K562 (cell line): ENCODE results near the gene DAPK3. TPM values are rescaled to one million over a fixed set of nuclear protein-coding genes. Genes with fewer than 3 reads are reported as not detected.
A peak's percentile ranks its signal among the peaks of the same experiment; 100 is the strongest.

ENCODE experiments used
- ATAC-seq: fragments of 200-7000 bp; cut with Tn5 transposase; 3 replicates; pipeline ENCODE4 v1.9.1; 2020; ENCODE audit warnings: moderate library complexity
- BruUV-seq: library from RNA; stranded (reverse); fragments of 400-500 nt; replicated peaks from 2 replicates; lab custom pipeline; 2021; lab: Mats Ljungman, UMichigan
- CTCF ChIA-PET: fragments of 300-600 bp; formaldehyde crosslinking; extraction: SDS; loops from one replicate; lab custom pipeline; 2021; ENCODE audit warnings: low intra/inter-chr PET ratio; lab: Yijun Ruan, JAX
- POLR2A ChIA-PET: fragments of 300-600, 350-650 bp; sonication (Branson Sonifier 250); formaldehyde crosslinking; extraction: SDS; loops from one replicate; lab custom pipeline; 2021; ENCODE audit warnings: antibody characterized with exemption, inconsistent platforms; lab: Yijun Ruan, JAX
- DNase-seq, 4 experiments: peaks; one replicate each; pipeline versions ENCODE4 v3.0.0 to v3.0.0-alpha.2; 2011 to 2018; ENCODE audit warnings: low spot score in 3 of 4, mixed read lengths in 3 of 4; ENCODE audit errors: extremely low read depth in 1 of 4
- FAIRE-seq: peaks from 2 replicates; lab custom pipeline; 2011; peaks lifted over from hg19 to GRCh38; lab: Jason Lieb, UNC
- H2AFZ ChIP-seq: 2 replicates; pipeline ENCODE4 v1.6.0; 2011; ENCODE audit warnings: low read depth, low read length, control low read depth, inconsistent platforms
- H3K27ac ChIP-seq: fragments of 200-600 bp; 3 replicates; pipeline ENCODE4 v1.8.0; 2011; ENCODE audit warnings: low read depth, mild to moderate bottlenecking, control low read depth, inconsistent platforms, low read length, moderate library complexity, mixed read lengths; ENCODE audit errors: extremely low read depth
- H3K27me3 ChIP-seq, 2 experiments: fragments of 300-600 bp in 1 of 2; 2 replicates in 1 of 2; 3 replicates in 1 of 2; pipeline versions ENCODE4 v1.6.0 to v1.8.0; 2011; ENCODE audit warnings: inconsistent platforms in 2 of 2, low read length in 2 of 2, mild to moderate bottlenecking in 1 of 2, mixed read lengths in 1 of 2, moderate library complexity in 1 of 2; ENCODE audit not compliant: control insufficient read depth in 2 of 2, insufficient read depth in 2 of 2
- H3K36me3 ChIP-seq: fragments of 300-600 bp; 3 replicates; pipeline ENCODE4 v1.8.0; 2011; ENCODE audit warnings: mild to moderate bottlenecking, low read length, inconsistent platforms; ENCODE audit not compliant: control insufficient read depth, insufficient read depth
- H3K4me1 ChIP-seq, 2 experiments: fragments of 200-600 bp in 1 of 2; replicated peaks in 1 of 2; 2 replicates in 1 of 2; 3 replicates in 1 of 2; pipeline versions ENCODE4 v1.5.1 to v1.8.0; 2011; ENCODE audit warnings: inconsistent platforms in 2 of 2, low read length in 2 of 2, mild to moderate bottlenecking in 1 of 2, mixed read lengths in 1 of 2, moderate library complexity in 1 of 2; ENCODE audit not compliant: control insufficient read depth in 2 of 2, insufficient read depth in 2 of 2
- H3K4me2 ChIP-seq: 2 replicates; pipeline ENCODE4 v1.6.1; 2011; ENCODE audit warnings: low read length, control low read depth, inconsistent platforms, mixed read lengths; ENCODE audit not compliant: insufficient read depth
- H3K4me3 ChIP-seq: fragments of 200-600 bp; sonication (generic), shearing (Covaris generic); 2 replicates; pipeline ENCODE4 v1.5.1; 2016; ENCODE audit warnings: control low read depth, inconsistent platforms
- H3K79me2 ChIP-seq: fragments of 200-600 bp; 3 replicates; pipeline ENCODE4 v1.8.0; 2011; ENCODE audit warnings: low read length, inconsistent platforms; ENCODE audit not compliant: control insufficient read depth, insufficient read depth
- H3K9ac ChIP-seq, 2 experiments: 2 replicates each; pipeline versions ENCODE4 v1.6.0 to v1.6.1; 2011; ENCODE audit warnings: low read depth in 2 of 2, low read length in 2 of 2, control low read depth in 1 of 2, inconsistent platforms in 1 of 2, mild to moderate bottlenecking in 1 of 2, mixed read lengths in 1 of 2; ENCODE audit not compliant: insufficient read depth in 1 of 2
- H3K9me1 ChIP-seq: one replicate; pipeline ENCODE4 v1.6.0; 2011; ENCODE audit warnings: inconsistent platforms, mild to moderate bottlenecking, low read length, moderate library complexity; ENCODE audit not compliant: control insufficient read depth, insufficient read depth
- H3K9me3 ChIP-seq: replicated peaks from 2 replicates; pipeline ENCODE4 v1.5.1; 2011; ENCODE audit warnings: low read depth, low read length, inconsistent platforms; ENCODE audit not compliant: control insufficient read depth, insufficient read depth
- H4K20me1 ChIP-seq: replicated peaks from 2 replicates; pipeline ENCODE4 v1.6.1; 2011; ENCODE audit warnings: low read length, inconsistent platforms, mixed read lengths; ENCODE audit not compliant: control insufficient read depth, insufficient read depth
- BRD9 ChIP-seq: fragments of 450-650 bp; IDR thresholded peaks from 2 replicates; pipeline ENCODE4 v1.6.1; 2018; ENCODE audit warnings: low read depth; ENCODE audit not compliant: partially characterized antibody
- CEBPB ChIP-seq: fragments of 450-650 bp; IDR thresholded peaks from 2 replicates; pipeline ENCODE4 v1.6.1; 2016; ENCODE audit warnings: missing genetic modification characterization, missing compliant biosample characterization
- CREM ChIP-seq: IDR thresholded peaks from 2 replicates; pipeline ENCODE4 v1.6.1; 2014; ENCODE audit warnings: antibody characterized with exemption, low read depth
- EHMT2 ChIP-seq: fragments of 450-650 bp; IDR thresholded peaks from 2 replicates; pipeline ENCODE4 v1.6.1; 2018; ENCODE audit warnings: antibody characterized with exemption
- MAZ ChIP-seq, 2 experiments: fragments of 450-650 bp in 1 of 2; sonication (generic) in 1 of 2; formaldehyde crosslinking; IDR thresholded peaks in 1 of 2; conservative IDR thresholded peaks in 1 of 2; 2 replicates each; pipeline versions ENCODE4 v1.4.0 to v1.5.0; 2020; ENCODE audit warnings: mild to moderate bottlenecking in 1 of 2, missing genetic modification reagents in 1 of 2
- MCM7 ChIP-seq, 2 experiments: fragments of 450-650 bp; IDR thresholded peaks; 2 replicates each; pipeline ENCODE4 v1.6.1; 2016 to 2018
- MEIS2 ChIP-seq: fragments of 450-650 bp; IDR thresholded peaks from 2 replicates; pipeline ENCODE4 v1.6.1; 2014; ENCODE audit warnings: mild to moderate bottlenecking; ENCODE audit not compliant: partially characterized antibody
- MTA1 ChIP-seq: fragments of 450-650 bp; IDR thresholded peaks from 2 replicates; pipeline ENCODE4 v1.6.1; 2017; ENCODE audit warnings: borderline replicate concordance
- MYC ChIP-seq, 2 experiments: fragments of 250-450 bp in 1 of 2; sonication (Bioruptor Pico) in 1 of 2; IDR thresholded peaks; 2 replicates each; pipeline versions ENCODE4 v1.5.1 to v1.6.1; 2012 to 2021; ENCODE audit warnings: low read depth in 2 of 2, borderline replicate concordance in 1 of 2, improper control_type of control experiment in 1 of 2, low read length in 1 of 2, mild to moderate bottlenecking in 1 of 2, moderate library complexity in 1 of 2
- OTX1 ChIP-seq: fragments of 450-650 bp; formaldehyde crosslinking; IDR thresholded peaks from 2 replicates; pipeline ENCODE4 v1.4.0; 2022; ENCODE audit warnings: mild to moderate bottlenecking
- PHF8 ChIP-seq: fragments of 200-600 bp; sonication (generic); IDR thresholded peaks from 2 replicates; pipeline ENCODE4 v1.6.1; 2012; ENCODE audit warnings: mixed run types, mild to moderate bottlenecking, inconsistent platforms, low read length, moderate library complexity, borderline replicate concordance
- PPARD ChIP-seq: fragments of 250-450 bp; sonication (Bioruptor Pico); IDR thresholded peaks from 2 replicates; pipeline ENCODE4 v1.8.0; 2022; ENCODE audit warnings: inconsistent platforms, mild to moderate bottlenecking, moderate library complexity
- SMARCA5 ChIP-seq: fragments of 450-650 bp; IDR thresholded peaks from 2 replicates; pipeline ENCODE4 v1.6.1; 2016
- ZNF384 ChIP-seq: IDR thresholded peaks from 2 replicates; pipeline ENCODE4 v1.6.1; 2012; ENCODE audit warnings: low read depth, low read length, improper control_type of control experiment
- ZNF785 ChIP-seq: fragments of 250-450 bp; sonication (Bioruptor Pico); IDR thresholded peaks from 2 replicates; pipeline ENCODE4 v1.4.0; 2020; ENCODE audit warnings: mild to moderate bottlenecking
- WGBS: fragments of 100-300 bp; shearing (Covaris generic); methylation state at CpG from one replicate; pipeline ENCODE4 v1.1.6; 2016; ENCODE audit warnings: low coverage, mixed read lengths; ENCODE audit not compliant: insufficient coverage; ENCODE audit errors: missing lambda C conversion rate; 5-methylcytosine and 5-hydroxymethylcytosine counted together
- in situ Hi-C: fragments of 300-500 bp; cut with MboI; formaldehyde crosslinking; loops from 4 replicates; pipeline ENCODE4 v1.15.0; 2018; ENCODE audit warnings: inconsistent platforms, mixed read lengths
- intact Hi-C: fragments of 100-400 bp; cut with micrococcal nuclease; formaldehyde crosslinking; loops from 2 replicates; pipeline ENCODE4 v1.14.2; 2022
- polyA plus RNA-seq, 8 experiments: library from polyadenylated mRNA; depleted of rRNA in 4 of 8; stranded (reverse) in 5 of 8; unstranded in 3 of 8; fragments of >200 nt; fragmentation: Nextera tagmentation in 2 of 8; fragmentation: Illumina TruSeq in 1 of 8; extraction: Ambion mirVana in 2 of 8; extraction: Trizol in 1 of 8; gene quantifications; 2 replicates each; pipeline versions ENCODE4 v1.2.1 to v1.2.3, GENCODE V29; 2011 to 2014; ENCODE audit warnings: inconsistent platforms in 1 of 8, missing spikeins in 1 of 8
- total RNA-seq, 7 experiments: library from RNA; depleted of rRNA in 6 of 7; stranded (reverse); fragments of >200 nt in 6 of 7; fragmentation: Illumina TruSeq in 2 of 7; extraction: Trizol in 2 of 7; gene quantifications; 2 replicates each; pipeline versions ENCODE4 v1.2.1 to v1.2.3, GENCODE V29; 2011 to 2021; ENCODE audit warnings: low replicate concordance in 1 of 7
- TF ChIP-seq, protein P1 (sequence below): IDR thresholded peaks from 2 replicates; pipeline ENCODE4 v1.6.1; 2016; ENCODE audit warnings: missing genetic modification characterization, missing compliant biosample characterization
- TF ChIP-seq, protein P2 (sequence below): fragments of 450-650 bp; formaldehyde crosslinking; IDR thresholded peaks from 2 replicates; pipeline ENCODE4 v1.4.0; 2020; ENCODE audit warnings: mild to moderate bottlenecking, mixed read lengths

The DAPK3 gene
- total and polyA plus RNA-seq, 9 of the 15 experiments (the other 6 are each of a cell fraction or from before 2014, with no cell fraction given), result 0.14 to 63.4 (median 25.0) TPM

DNA sequence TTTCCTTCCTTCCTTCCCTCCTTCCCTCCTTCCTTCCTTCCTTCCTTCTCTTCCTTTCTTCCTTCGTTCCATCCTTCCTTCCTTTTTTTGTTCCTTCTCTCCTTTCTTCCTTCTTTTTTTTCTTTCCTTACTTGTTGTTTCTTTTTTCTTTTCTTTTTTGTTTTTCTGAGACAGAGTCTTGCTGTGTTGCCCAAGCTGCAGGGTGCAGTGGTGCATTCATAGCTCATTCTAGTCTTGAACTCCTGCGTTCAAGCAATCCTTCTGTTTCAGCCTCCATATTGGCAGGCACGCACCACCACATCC lies 19.9 kb upstream of the DAPK3 start (continued):
- 0 out of 2 replicates have a peak, but pooled peaks have one; percentile 51 for TF ChIP-seq MTA1
- peak in 1 of 2 experiments; percentile 68; a peak in 1 of 4 replicates for TF ChIP-seq MCM7 (IDR thresholded peaks at IDR 0.05)
- 0 out of 2 replicates have a peak, but pooled peaks have one; percentile 46 for TF ChIP-seq OTX1 (CRISPR knock-in tag)
- peak; percentile 86 for TF ChIP-seq BRD9
- TF ChIP-seq EHMT2, result peak; percentile 46; the same call in 1 of the 2 replicates

DNA sequence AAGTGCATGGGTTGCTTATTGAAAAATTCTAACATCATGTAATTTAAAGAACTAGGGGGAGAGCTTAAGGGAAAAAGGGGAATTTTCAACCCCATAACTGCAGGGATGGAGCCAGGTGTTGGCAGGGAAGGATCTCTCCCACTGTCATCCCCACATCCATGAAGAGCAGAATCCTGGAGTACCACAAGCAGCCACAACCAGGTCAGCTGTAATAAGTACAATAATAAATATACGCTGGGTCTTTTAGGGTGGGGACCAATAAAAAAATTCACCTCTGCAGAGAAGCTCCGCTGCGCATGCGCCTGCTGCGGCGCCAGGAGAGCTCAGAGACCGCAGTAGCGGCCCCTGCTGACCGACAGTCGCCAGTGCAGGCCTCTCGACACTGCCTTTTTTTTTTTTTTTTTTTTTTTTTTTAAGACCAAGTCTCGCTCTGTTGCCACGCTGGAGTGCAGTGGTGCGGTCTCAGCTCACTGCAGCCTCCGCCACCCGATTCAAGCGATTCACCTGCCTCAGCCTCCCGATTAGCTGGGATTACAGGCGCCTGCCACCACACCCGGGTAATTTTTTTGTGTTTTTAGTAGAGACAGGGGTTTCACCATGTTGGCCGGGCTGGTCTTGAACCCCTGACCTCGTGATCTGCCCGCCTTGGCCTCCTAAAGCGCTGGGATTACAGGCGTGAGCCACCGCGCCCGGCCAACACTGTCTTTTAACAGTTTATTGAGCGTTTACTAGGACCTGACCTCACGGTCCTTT lies 16.9 kb upstream of the DAPK3 start:
- Histone ChIP-seq H3K4me2 (peak overlapping the region; percentile 69), H3K9me1 (peaks cover 15% of the 10 kb centered on the region), H3K9ac (peak overlapping the region; percentile 63 to 66; a peak in 3 of 4 replicates), H3K9me3 (0 out of 2 replicates have a peak, but pooled peaks cover 2% of the 10 kb centered on the region), H3K4me1 (peaks cover 25 to 31% of the 10 kb centered on the region in 2 experiments; a peak in 4 of 5 replicates), H4K20me1 (peaks cover 23% of the 10 kb centered on the region), H3K4me3 (0 out of 2 replicates have a peak overlapping the region, but pooled peaks have one; percentile 12), H3K27ac (peak overlapping the region; percentile 57), H3K79me2 (peaks cover 26% of the 10 kb centered on the region), H3K27me3 (no peaks in the 10 kb centered on the region), H3K36me3 (peaks cover 23% of the 10 kb centered on the region), H2AFZ (peak overlapping the region; percentile 86)
- BruUV-seq, result no TSS peak
- POLR2A ChIA-PET, result interaction anchor here (0.5 to 1.3 kb wide), 11 partner anchors 9 to 683 kb away, joined by 3 to 6 read pairs (median 3); no protein-coding TSS in a partner anchor
- intact Hi-C loops (loop anchor here (2.0 to 5.0 kb wide), 3 partner anchors 135 to 200 kb away; no protein-coding TSS in a partner anchor), in situ Hi-C loops (no loop called here)
- FAIRE-seq (peak; percentile 64), ATAC-seq (peak; percentile 24; the same call in 2 of the 3 replicates), DNase-seq (peak; percentile 85 to 90 (median 88))
- CTCF ChIA-PET, result interaction anchor here (0.8 to 3.4 kb wide), 4 partner anchors 135 to 219 kb away, joined by 3 to 31 read pairs (median 4); no protein-coding TSS in a partner anchor
- whole genome bisulfite sequencing, result 5% methylated on average over 28 of the region's 30 CpGs
- TF ChIP-seq MEIS2 (peak; percentile 76), ZNF785 (CRISPR knock-in tag) (no peak), PPARD (no peak), ZNF384 (peak; percentile 100), MAZ (CRISPR knock-in tag; conservative IDR thresholded peaks at IDR 0.05 in 1 of 2, IDR thresholded peaks at IDR 0.05 in 1 of 2) (peak in 1 of 2 experiments; percentile 24; a peak in 1 of 4 replicates), SMARCA5 (0 out of 2 replicates have a peak, but pooled peaks have one; percentile 46), MYC (IDR thresholded peaks at IDR 0.05; ENCODE audit: low read depth, low read length) (peak; percentile 58), MYC (CRISPR knock-in tag; IDR thresholded peaks at IDR 0.05; ENCODE audit: borderline replicate concordance, low read depth) (no peak), CREM (peak; percentile 37; the same call in 1 of the 2 replicates), CEBPB (tag) (peak; percentile 25; the same call in 1 of the 2 replicates), PHF8 (peak; percentile 30; the same call in 1 of the 2 replicates)
- TF ChIP-seq, protein P1, sequence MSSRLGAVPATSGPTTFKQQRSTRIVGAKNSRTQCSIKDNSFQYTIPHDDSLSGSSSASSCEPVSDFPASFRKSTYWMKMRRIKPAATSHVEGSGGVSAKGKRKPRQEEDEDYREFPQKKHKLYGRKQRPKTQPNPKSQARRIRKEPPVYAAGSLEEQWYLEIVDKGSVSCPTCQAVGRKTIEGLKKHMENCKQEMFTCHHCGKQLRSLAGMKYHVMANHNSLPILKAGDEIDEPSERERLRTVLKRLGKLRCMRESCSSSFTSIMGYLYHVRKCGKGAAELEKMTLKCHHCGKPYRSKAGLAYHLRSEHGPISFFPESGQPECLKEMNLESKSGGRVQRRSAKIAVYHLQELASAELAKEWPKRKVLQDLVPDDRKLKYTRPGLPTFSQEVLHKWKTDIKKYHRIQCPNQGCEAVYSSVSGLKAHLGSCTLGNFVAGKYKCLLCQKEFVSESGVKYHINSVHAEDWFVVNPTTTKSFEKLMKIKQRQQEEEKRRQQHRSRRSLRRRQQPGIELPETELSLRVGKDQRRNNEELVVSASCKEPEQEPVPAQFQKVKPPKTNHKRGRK (tag), result no peak
- TF ChIP-seq, protein P2, sequence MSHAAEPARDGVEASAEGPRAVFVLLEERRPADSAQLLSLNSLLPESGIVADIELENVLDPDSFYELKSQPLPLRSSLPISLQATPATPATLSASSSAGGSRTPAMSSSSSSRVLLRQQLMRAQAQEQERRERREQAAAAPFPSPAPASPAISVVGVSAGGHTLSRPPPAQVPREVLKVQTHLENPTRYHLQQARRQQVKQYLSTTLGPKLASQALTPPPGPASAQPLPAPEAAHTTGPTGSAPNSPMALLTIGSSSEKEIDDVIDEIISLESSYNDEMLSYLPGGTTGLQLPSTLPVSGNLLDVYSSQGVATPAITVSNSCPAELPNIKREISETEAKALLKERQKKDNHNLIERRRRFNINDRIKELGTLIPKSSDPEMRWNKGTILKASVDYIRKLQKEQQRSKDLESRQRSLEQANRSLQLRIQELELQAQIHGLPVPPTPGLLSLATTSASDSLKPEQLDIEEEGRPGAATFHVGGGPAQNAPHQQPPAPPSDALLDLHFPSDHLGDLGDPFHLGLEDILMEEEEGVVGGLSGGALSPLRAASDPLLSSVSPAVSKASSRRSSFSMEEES (CRISPR knock-in tag), result peak; percentile 17; the same call in 1 of the 2 replicates
